Epithelial cell of proximal tubule (primary cell): ENCODE measurements around the gene ECM1. TPM values are rescaled to one million over a fixed set of nuclear protein-coding genes. Genes with fewer than 3 reads are reported as not detected.

Experiments
- DNase-seq: peaks from one replicate; pipeline ENCODE4 v3.0.0-alpha.2; 2011; ENCODE audit warnings: low read depth
- H3K4me3 ChIP-seq: 2 replicates; pipeline ENCODE4 v1.5.1; 2011; ENCODE audit warnings: low read depth, mild to moderate bottlenecking, low read length
- total RNA-seq: library from RNA; depleted of rRNA; stranded (reverse); fragments of >200 nt; gene quantifications from 2 replicates; pipeline ENCODE4 v1.2.3, GENCODE V29; 2015
- TF ChIP-seq, protein P1 (sequence below): conservative IDR thresholded peaks from 2 replicates; pipeline ENCODE4 v1.5.1; 2012; ENCODE audit warnings: low read depth, mild to moderate bottlenecking, low read length

ECM1 gene
- total RNA-seq, 1 donor from 2014 or later = 13.1 TPM

GRCh38 chr1:150543500-150544143 lies 35.7 kb downstream of the ECM1 start:
- DNase-seq = no peak
- H3K4me3 ChIP-seq = no peak overlapping the region
- TF ChIP-seq, protein P1, sequence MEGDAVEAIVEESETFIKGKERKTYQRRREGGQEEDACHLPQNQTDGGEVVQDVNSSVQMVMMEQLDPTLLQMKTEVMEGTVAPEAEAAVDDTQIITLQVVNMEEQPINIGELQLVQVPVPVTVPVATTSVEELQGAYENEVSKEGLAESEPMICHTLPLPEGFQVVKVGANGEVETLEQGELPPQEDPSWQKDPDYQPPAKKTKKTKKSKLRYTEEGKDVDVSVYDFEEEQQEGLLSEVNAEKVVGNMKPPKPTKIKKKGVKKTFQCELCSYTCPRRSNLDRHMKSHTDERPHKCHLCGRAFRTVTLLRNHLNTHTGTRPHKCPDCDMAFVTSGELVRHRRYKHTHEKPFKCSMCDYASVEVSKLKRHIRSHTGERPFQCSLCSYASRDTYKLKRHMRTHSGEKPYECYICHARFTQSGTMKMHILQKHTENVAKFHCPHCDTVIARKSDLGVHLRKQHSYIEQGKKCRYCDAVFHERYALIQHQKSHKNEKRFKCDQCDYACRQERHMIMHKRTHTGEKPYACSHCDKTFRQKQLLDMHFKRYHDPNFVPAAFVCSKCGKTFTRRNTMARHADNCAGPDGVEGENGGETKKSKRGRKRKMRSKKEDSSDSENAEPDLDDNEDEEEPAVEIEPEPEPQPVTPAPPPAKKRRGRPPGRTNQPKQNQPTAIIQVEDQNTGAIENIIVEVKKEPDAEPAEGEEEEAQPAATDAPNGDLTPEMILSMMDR = no peak

DNA sequence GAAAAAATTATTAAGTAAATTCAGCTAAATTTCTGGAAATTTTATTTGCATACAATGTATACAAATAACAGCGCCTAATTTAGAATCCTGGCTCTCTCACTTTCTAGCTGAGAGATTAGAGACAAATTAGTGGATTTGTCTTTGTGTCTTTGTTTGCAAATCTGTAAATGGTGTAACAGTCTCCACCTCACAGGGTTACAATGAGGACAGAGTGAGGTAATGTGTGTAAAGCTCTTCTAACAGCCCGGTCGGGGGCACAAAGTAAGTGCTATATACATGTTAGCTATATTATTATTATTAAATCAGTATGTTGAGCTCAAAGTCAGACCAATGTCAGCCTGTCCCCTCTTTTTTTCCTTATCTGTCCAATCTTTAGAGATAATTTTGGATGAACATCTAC lies 36.3 kb downstream of the ECM1 start:
- TF ChIP-seq, protein P1 = no peak
- DNase-seq = no peak

DNA sequence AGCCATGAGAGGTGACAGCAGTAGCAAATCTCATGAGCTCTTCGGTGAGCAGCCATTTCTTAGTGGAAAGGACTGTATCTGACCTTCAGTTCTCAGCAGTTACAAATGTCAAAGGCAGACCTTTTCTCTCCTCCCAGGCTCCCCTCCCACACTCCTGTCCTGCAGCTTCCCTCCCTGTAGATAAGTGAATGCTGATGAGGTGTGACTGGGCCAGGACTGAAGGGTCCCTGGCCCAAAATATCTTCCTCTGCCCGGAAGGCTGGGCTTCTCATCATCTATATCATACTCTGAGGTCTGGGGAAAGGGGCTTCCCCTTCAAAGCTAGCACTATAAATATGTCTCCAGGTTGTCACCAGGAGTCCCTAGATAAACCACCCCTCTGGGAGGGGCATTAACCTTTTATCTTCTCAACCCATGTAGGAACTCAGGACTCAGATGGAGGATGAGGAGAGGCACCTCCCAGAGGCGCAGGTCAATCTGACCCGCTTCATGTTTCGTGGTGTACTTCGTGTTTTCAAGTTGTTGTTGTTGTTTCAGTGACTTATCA lies 37.6 kb downstream of the ECM1 start:
- TF ChIP-seq, protein P1 = no peak
- H3K4me3 ChIP-seq = no peak overlapping the region
- DNase-seq = no peak

More for the DNA sequence above, 36.3 kb downstream of the ECM1 start:
- no peak overlapping the region for H3K4me3 ChIP-seq

DNA sequence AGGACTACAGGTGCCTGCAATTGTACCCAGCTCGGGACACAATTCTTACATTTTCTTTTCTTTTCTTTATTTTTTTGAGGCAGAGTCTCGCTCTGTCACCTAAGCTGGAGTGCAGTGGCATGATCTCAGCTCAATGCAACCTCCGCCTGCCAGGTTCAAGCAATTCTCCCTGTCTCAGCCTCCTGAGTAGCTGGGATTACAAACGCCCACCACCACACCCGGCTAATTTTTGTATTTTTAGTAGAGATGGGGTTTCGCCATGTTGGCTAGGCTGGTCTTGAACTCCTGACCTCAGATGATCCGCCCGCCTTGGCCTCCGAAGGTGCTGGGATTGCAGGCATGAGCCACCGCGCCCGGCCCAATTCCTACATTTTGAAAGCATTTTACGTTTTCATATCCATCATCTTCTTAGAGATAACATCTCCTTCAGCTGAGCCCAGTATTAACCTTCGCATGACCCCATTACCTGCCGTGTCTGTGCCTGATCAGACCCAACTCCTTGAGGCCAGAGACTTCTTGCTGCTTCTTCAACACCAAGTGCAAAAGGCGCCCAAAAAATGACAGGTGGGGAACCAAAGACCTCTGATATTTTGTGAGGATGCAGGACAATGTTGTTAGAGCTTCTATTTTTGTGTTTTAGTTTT lies 38.5 kb downstream of the ECM1 start:
- TF ChIP-seq, protein P1 = no peak
- no peak for DNase-seq

GRCh38 chr1:150548324-150548631 lies 40.4 kb downstream of the ECM1 start:
- peak overlapping the region; percentile 64 for H3K4me3 ChIP-seq
- TF ChIP-seq, protein P1 = no peak
- DNase-seq = no peak

More for the DNA sequence above, 38.5 kb downstream of the ECM1 start:
- H3K4me3 ChIP-seq = no peak overlapping the region

DNA sequence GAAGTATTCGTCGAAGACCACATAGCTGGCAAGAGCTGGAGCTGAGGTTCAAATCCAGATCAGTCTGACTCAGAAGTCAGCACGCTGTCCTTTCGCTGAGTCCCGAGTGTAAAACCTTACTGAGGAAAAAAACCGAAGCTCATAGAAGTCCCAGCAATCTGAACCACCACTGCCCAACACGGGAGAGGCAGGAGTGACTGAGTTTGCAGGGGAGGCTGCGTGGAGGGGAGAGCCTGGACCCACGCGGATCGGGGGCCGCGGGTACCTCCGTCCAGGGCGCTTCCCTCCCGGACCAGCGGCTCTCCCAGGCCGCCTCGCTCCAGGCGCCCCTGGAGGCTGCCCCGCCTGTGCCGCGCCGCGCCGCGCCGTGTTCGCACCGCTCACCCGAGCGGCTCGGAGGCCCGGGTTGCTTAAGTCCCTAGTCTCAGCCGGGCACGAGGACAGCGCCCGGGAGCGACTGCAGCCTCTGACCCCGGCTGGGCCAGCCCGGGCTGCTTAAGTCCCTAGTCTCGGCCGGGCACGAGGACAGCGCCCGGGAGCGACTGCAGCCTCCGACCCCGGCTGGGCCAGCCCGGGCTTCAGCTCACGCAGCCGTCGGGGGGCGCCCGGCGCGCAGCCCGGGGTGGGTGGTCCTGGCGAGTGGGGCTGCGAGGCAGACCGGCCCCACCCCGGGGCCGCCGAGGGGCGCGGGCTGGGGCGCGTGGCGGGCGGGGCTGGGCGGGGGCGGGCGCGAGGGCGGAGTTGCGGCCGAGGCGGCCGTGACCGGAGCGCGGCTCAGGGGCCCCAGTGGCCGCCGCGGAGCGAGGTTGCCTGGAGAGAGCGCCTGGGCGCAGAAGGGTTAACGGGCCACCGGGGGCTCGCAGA lies 41.0 kb downstream of the ECM1 start, which contains the start of gene ADAMTSL4:
Gene ADAMTSL4, plus strand, starts transcription at position 777 of the 864 bp plus-strand sequence. CDS start 2,881 bp downstream, outside the sequence.
- TF ChIP-seq, protein P1 = peak; percentile 23
- peak within 1 kb of the TSS; percentile 64 for H3K4me3 ChIP-seq
- DNase-seq = no peak
